Astrocyte of the spinal cord (primary cell): ENCODE data around the gene KARS1.

Experiments used
- DNase-seq: peaks from one replicate; pipeline ENCODE4 v3.0.0; 2011; ENCODE audit warnings: low read depth, low spot score
- H3K4me3 ChIP-seq: 2 replicates; pipeline ENCODE4 v1.5.1; 2011; ENCODE audit warnings: low read depth, mild to moderate bottlenecking, low read length, moderate library complexity
- CTCF ChIP-seq: IDR thresholded peaks from 2 replicates; pipeline ENCODE4 v1.5.1; 2012; ENCODE audit warnings: low read depth, mild to moderate bottlenecking, low read length, inconsistent platforms
- in situ Hi-C: cut with HindIII; loops from 2 replicates; pipeline ENCODE4 v1.10.0; 2017; ENCODE audit warnings: low sequenced_read_pairs

KARS1 gene

GRCh38 chr16:75629132-75629531 is 18.3 kb downstream of the KARS1 start:
- in situ Hi-C loops = no loop called here
- DNase-seq = no peak
- TF ChIP-seq CTCF = no peak
- H3K4me3 ChIP-seq = no peak overlapping the region

GRCh38 chr16:75628351-75628750 is 19.1 kb downstream of the KARS1 start:
- in situ Hi-C loops = no loop called here
- TF ChIP-seq CTCF = no peak
- no peak overlapping the region for H3K4me3 ChIP-seq
- DNase-seq = no peak

GRCh38 chr16:75627851-75628250 is 19.6 kb downstream of the KARS1 start:
- no peak for TF ChIP-seq CTCF
- DNase-seq = no peak
- in situ Hi-C loops = no loop called here
- no peak overlapping the region for H3K4me3 ChIP-seq

- TF ChIP-seq CTCF = peak; percentile 0
- no peak overlapping the region for H3K4me3 ChIP-seq
- no peak for DNase-seq
- in situ Hi-C loops = no loop called here
These were observed 20.7 kb downstream of the KARS1 start for GRCh38 chr16:75626806-75627205.

GRCh38 chr16:75624921-75625334 is 22.5 kb downstream of the KARS1 start:
- no peak for DNase-seq
- no peak for TF ChIP-seq CTCF
- in situ Hi-C loops = no loop called here
- no peak overlapping the region for H3K4me3 ChIP-seq

- no peak for TF ChIP-seq CTCF
- H3K4me3 ChIP-seq = peak within 1 kb of the TSS; percentile 89
- in situ Hi-C loops = no loop called here
- peak; percentile 99 for DNase-seq
These were observed 24.5 kb downstream of the KARS1 start, which contains the start of gene ADAT1 for GRCh38 chr16:75622761-75623605. TSS of gene ADAT1 (minus strand) at chr16:75623281. CDS start at chr16:75620799, 2,482 bp downstream.
